ENCODE measurements around the gene TKTL1.

The TKTL1 gene

DNA sequence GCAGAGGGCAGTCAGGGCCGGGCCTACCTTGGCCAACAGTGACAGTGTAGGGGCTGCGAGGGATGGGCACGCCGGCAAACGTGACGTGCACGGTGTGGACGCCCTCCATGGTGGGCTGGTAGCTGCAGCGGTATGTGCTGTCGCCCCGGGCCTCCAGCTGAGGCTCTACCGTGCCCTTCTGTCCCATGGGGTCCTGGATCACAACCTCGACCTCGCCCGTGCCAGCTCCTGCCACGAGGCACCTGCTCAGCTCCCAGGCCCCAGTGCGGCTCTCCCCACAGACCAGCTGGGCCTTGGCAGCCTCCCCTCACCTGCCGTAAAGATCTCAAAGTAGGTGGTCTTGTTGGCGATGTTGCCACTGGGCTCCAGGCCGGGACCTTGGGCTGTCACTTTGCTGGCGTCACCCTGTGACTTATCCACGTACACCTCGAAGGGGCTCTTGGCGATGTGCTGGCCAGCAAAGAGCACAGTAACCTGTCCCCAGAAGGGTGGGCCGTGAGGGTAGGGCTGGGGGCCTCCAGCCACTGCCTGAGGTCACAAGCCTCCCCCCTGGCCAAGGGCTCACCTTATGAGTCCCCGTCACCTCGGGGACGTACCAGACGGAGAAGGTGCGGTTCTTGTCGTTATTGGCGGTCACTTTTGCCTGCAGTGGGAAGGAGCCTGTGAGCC lies 70.5 kb downstream of the TKTL1 start:
- Histone ChIP-seq H3K27ac (ENCODE audit: low read length) (no peak overlapping the region), H3K9me3 (ENCODE audit: control insufficient read depth in 1 of 2, low read length in 2 of 2) (no peaks in the 10 kb centered on the region), H3K4me3 (ENCODE audit: low read depth in 1 of 2, low read length in 2 of 2) (peak overlapping the region in 1 of 2 donors; percentile 84), H3K4me1 (ENCODE audit: control insufficient read depth in 1 of 2, insufficient read depth in 2 of 2, low read length in 2 of 2) (peaks cover 0 to 36% of the 10 kb centered on the region in 2 donors), H3K36me3 (ENCODE audit: control insufficient read depth in 1 of 2, insufficient read depth in 2 of 2, low read length in 2 of 2) (peaks cover 26 to 61% of the 10 kb centered on the region in 2 donors), H3K27me3 (ENCODE audit: low read depth, low read length) (no peaks in the 10 kb centered on the region)

DNA sequence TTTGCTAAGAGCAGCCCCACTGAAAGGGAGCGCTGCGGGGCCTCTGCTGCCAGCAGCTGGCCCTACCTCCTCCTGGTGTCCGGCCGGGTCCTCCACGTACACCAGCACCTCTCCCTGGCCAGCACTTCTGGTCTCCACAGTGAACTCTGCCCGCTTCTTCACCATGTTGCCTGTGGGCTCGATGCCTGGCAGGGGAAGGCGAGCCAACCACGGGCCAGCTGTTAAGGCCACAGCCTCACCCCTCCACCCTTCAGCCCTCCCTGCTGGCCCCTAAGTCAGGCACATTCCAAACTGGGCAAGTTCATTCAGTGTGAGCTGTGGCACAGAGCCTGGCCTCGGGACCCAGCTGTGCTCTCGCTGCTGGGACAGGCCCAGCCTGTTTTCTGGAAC lies 71.1 kb downstream of the TKTL1 start:
- H3K4me1 ChIP-seq (ENCODE audit: control insufficient read depth in 1 of 2, insufficient read depth in 2 of 2, low read length in 2 of 2), result peaks cover 0 to 36% of the 10 kb centered on the region in 2 donors
- peaks cover 21 to 56% of the 10 kb centered on the region in 2 donors for H3K36me3 ChIP-seq (ENCODE audit: control insufficient read depth in 1 of 2, insufficient read depth in 2 of 2, low read length in 2 of 2)
- no peaks in the 10 kb centered on the region for H3K27me3 ChIP-seq (ENCODE audit: low read depth, low read length)
- H3K9me3 ChIP-seq (ENCODE audit: control insufficient read depth in 1 of 2, low read length in 2 of 2), result no peaks in the 10 kb centered on the region
- H3K4me3 ChIP-seq (ENCODE audit: low read depth in 1 of 2, low read length in 2 of 2), result peak overlapping the region in 1 of 2 donors; percentile 84
- H3K27ac ChIP-seq (ENCODE audit: low read length), result peak overlapping the region; percentile 63

DNA sequence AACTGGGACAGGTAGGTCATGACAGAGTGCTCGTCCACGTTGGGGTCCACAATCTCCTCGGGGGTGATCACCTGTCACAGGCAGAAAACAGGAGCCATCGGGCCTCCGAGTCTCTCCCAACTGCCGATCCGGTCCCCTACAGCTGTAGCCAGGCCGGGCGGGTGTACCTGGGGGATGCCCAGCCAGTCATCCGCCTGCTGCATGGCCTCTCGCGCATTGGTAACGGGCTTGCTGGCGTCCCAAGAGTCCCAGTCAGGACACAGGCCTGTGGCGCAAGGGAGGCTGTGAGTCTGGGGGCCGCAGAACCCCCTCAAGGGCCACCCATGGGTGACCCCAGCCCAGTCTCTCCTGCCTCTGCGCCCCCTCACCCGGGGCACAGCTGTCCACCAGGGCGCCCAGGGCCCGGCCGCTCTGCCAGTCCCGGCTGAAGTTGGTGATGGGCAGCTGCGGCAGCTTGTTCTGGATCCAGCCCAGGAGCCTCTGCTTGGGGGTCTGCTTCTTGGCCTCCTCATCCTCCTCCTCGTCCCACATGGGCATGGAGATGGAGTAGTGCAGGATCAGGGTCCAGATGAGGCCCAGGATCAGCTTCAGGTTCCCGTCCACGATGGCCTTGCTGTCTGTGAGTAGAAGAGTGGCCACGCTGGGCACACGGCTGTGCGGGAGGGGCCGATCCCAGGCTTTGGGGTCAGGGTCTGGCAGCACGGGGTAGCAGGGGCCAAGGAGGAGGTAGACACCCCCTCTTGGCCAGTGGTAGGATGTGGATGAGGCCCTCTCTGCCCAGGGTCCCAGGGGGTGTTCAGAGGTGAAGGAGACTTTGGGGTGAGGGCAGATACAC lies 72.1 kb downstream of the TKTL1 start:
- H3K9me3 ChIP-seq (ENCODE audit: control insufficient read depth in 1 of 2, low read length in 2 of 2), result no peaks in the 10 kb centered on the region
- no peaks in the 10 kb centered on the region for H3K27me3 ChIP-seq (ENCODE audit: low read depth, low read length)
- H3K4me3 ChIP-seq (ENCODE audit: low read depth in 1 of 2, low read length in 2 of 2), result peak overlapping the region in 1 of 2 donors; percentile 84
- H3K36me3 ChIP-seq (ENCODE audit: control insufficient read depth in 1 of 2, insufficient read depth in 2 of 2, low read length in 2 of 2), result peaks cover 13 to 45% of the 10 kb centered on the region in 2 donors
- peak overlapping the region; percentile 67 for H3K27ac ChIP-seq (ENCODE audit: low read length)
- H3K4me1 ChIP-seq (ENCODE audit: control insufficient read depth in 1 of 2, insufficient read depth in 2 of 2, low read length in 2 of 2), result peaks cover 0 to 36% of the 10 kb centered on the region in 2 donors

DNA sequence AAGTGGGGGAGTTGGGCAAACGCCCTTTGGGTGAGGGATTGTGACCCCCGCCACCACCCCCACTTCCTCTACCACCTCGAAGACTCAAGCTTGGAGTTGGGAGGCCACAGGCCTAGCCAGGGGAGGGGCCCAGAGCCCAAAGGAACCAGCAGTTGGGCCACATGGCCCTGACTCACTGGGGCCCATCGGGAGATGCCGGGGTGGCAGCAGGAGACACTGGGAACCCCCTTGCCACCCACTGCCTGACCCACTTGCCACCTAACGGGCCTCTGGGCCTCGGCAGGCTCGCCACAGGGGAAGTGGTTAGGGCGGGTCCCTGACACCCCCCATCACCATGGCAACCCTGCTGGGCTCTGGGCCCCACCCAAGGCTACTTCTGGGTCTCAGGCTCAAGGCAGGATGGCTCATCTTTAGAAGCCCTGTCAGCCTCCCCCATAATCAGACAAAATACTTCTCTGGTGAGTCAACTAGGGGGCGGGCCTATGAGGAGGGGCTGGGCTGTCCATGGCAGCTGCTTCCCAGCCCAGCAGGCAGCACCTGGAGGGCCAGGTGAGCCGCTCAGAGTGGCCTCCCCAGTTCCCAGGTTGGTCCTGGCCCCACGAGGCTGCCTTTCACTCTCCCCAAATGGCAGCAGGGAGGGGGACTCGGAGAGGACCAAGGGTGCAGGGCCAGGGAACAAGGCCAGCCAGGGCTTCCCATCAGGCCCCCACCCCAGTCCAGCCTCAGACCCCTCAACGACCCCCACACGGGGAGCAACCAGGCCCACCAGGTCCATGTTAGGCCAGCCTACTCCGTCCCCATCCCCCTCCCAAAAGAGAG lies 73.2 kb downstream of the TKTL1 start:
- H3K4me3 ChIP-seq (ENCODE audit: low read depth in 1 of 2, low read length in 2 of 2), result peak overlapping the region in 1 of 2 donors; percentile 84
- peaks cover 10 to 41% of the 10 kb centered on the region in 2 donors for H3K36me3 ChIP-seq (ENCODE audit: control insufficient read depth in 1 of 2, insufficient read depth in 2 of 2, low read length in 2 of 2)
- no peaks in the 10 kb centered on the region for H3K9me3 ChIP-seq (ENCODE audit: control insufficient read depth in 1 of 2, low read length in 2 of 2)
- H3K27ac ChIP-seq (ENCODE audit: low read length), result peak overlapping the region; percentile 67
- H3K27me3 ChIP-seq (ENCODE audit: low read depth, low read length), result no peaks in the 10 kb centered on the region
- peaks cover 0 to 40% of the 10 kb centered on the region in 2 donors for H3K4me1 ChIP-seq (ENCODE audit: control insufficient read depth in 1 of 2, insufficient read depth in 2 of 2, low read length in 2 of 2)

DNA sequence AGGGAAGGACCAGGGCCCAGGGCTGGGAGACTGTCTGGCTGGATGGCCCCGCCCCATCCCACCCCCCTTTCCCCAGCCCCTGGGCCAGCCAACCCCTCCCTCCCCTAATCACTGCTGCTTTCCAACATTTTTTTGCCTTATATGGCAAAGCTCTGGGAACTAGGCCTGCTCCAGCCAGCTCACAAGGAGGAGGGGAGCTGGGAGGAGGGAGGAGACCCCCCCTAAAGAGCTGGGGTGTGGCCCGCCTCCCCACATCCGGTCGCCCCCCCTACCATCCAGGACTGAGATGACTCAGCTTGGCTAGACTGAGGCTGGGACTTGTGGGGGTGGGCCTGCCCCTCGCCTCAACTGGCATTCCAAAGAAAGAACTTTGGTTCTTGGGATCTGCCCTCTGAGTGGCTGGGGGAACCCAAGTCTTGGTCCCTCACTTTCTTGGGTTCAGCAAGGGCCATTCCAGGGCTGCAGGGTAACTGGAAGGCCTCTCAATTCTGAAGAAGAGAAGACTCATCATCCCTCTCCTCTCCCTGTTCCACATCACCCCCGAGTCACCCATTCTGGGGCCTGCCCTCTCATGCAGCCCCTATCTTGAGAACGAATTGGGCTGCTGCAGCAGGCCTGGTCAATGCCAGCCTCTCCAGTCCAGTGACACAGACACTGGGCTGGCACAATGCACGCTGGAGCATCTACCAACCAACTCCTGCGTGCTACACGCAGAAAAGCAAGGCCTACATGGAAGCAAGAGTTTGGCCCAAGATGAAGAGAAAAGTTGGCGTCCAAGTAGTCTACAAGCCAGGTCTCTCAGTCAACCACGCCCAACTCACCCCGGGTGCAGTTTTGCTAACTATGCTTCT lies 74.1 kb downstream of the TKTL1 start:
- no peaks in the 10 kb centered on the region for H3K9me3 ChIP-seq (ENCODE audit: control insufficient read depth in 1 of 2, low read length in 2 of 2)
- H3K4me1 ChIP-seq (ENCODE audit: control insufficient read depth in 1 of 2, insufficient read depth in 2 of 2, low read length in 2 of 2), result peaks cover 0 to 38% of the 10 kb centered on the region in 2 donors
- peak overlapping the region; percentile 92 for H3K27ac ChIP-seq (ENCODE audit: low read length)
- peak overlapping the region; percentile 84 to 86 for H3K4me3 ChIP-seq (ENCODE audit: low read depth in 1 of 2, low read length in 2 of 2)
- H3K36me3 ChIP-seq (ENCODE audit: control insufficient read depth in 1 of 2, insufficient read depth in 2 of 2, low read length in 2 of 2), result peaks cover 8 to 33% of the 10 kb centered on the region in 2 donors
- H3K27me3 ChIP-seq (ENCODE audit: low read depth, low read length), result no peaks in the 10 kb centered on the region

DNA sequence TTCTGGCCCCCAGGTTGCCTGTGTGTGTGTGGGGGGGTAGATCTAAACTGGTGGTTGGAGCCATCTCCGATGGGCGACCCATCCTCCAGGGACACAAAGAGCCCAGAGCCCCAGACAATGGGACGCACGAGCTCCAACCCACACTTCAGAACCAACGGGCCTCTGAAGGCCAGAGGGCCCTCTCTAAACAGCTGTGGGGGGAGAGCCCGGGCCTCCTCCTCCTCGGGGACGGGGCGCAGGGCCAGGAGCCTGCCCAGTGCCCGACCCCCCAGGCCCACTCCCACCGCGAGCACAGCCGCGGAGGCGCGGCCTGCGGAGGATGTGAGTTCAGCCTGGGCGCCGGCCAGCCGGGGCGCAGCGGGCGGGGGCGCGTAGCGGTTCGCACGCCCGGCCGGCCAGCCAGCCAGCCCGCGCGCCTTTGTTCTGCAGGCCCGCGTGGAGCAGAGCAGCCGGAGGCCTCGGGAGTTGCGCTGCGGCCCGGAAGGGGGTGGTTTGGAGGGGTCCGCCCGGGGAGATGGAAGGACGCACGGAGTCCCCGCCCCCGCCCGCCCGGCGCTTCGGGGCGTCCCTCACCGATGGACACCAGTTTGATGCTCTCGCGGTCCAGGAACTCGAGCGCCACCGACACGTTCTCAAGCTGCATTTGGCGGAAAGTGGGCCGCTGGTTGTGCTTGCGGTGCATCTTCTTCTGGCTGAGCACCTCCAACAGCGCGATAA lies 74.9 kb downstream of the TKTL1 start:
- Histone ChIP-seq H3K4me1 (ENCODE audit: control insufficient read depth in 1 of 2, insufficient read depth in 2 of 2, low read length in 2 of 2) (peaks cover 0 to 35% of the 10 kb centered on the region in 2 donors), H3K9me3 (ENCODE audit: control insufficient read depth in 1 of 2, low read length in 2 of 2) (no peaks in the 10 kb centered on the region), H3K27me3 (ENCODE audit: low read depth, low read length) (no peaks in the 10 kb centered on the region), H3K36me3 (ENCODE audit: control insufficient read depth in 1 of 2, insufficient read depth in 2 of 2, low read length in 2 of 2) (peaks cover 6 to 25% of the 10 kb centered on the region in 2 donors), H3K27ac (ENCODE audit: low read length) (peak overlapping the region; percentile 92), H3K4me3 (ENCODE audit: low read depth in 1 of 2, low read length in 2 of 2) (peak overlapping the region; percentile 84 to 86)

DNA sequence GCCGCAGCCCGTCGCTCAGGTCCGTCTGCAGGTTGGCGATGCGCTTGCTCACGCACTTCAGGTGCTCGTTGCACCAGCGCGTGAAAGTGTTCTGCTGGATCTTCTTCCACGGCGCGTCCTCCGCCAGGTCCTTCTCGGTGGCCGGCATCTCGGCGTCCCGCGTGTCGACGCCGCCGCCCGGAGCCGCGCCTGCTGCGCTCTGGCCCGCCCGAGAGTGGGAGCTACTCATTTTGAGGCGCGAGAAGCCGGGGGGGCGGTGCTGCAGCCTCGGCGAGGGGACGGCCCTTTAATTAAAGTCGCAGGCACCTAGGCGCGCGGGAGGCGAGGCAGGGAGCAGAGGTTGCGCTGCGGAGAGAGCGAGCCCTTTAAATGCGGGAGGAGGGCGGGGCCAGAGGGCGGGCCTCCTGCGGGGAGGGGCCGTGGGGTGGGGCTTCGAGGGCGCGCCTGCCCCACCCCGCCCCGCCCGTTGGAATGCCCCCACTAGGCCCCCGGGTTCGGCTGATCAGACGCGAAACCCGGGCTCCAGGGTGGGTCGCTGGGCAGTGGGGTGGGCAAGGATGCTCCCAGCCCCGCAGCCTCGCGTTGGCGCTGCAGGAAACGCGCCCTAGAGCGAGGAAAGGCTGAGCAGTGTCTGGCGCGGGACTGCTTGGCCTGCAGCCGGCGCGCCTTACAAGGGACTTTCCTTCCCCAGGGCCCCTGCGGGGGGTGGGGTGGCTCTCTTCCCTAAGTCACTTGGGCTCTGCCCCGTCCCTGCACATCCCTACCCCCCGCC lies 75.6 kb downstream of the TKTL1 start:
- Histone ChIP-seq H3K4me3 (ENCODE audit: low read depth in 1 of 2, low read length in 2 of 2) (peak overlapping the region; percentile 61 to 84), H3K36me3 (ENCODE audit: control insufficient read depth in 1 of 2, insufficient read depth in 2 of 2, low read length in 2 of 2) (peaks cover 6 to 18% of the 10 kb centered on the region in 2 donors), H3K4me1 (ENCODE audit: control insufficient read depth in 1 of 2, insufficient read depth in 2 of 2, low read length in 2 of 2) (peaks cover 0 to 27% of the 10 kb centered on the region in 2 donors), H3K9me3 (ENCODE audit: control insufficient read depth in 1 of 2, low read length in 2 of 2) (no peaks in the 10 kb centered on the region), H3K27ac (ENCODE audit: low read length) (no peak overlapping the region), H3K27me3 (ENCODE audit: low read depth, low read length) (no peaks in the 10 kb centered on the region)

DNA sequence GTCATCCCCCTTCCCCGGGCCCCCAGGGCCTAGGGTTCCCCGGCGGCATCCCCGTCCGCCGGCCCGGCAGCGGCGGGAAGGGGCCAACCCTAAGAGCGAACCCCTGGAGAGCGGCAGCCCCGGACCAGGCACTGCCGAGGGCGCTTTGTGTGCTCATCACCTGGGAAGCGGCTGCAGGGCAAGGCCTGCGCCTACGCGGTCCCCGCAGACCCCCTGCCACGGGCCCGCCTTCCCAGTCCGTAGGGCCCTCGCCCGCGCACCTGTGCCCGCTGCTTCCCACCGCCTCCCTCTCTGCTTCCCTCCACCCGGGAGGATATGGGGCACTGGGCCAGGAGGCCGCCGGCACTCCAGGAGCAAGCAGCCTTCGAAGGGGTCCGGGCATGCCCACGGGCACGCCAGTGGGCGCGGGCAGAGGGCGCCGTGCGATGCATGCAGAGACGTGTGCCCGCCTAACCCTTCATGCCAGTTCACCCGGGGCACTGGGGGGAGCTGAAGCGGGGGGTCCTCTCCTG lies 76.2 kb downstream of the TKTL1 start:
- peaks cover 6 to 13% of the 10 kb centered on the region in 2 donors for H3K36me3 ChIP-seq (ENCODE audit: control insufficient read depth in 1 of 2, insufficient read depth in 2 of 2, low read length in 2 of 2)

DNA sequence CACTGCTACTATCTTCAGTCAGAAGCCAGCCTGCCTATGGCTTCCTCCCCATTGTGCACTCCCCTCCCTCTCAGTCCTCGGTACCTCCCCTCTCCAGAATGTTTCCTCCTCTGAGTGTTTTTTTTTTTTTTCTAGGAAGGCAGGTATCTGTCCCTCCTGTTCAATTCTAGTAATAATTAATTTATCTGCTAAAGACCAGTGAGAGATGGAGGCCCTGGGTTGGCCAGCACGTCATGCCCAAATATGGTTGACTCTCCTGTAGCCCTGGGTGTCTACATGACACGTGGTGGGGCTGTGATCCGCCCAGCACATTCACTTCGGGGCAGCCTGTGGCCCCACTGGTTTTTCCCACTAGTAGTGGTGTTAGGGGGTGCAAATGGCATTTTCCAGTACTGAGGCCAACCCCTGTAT lies 77.0 kb downstream of the TKTL1 start:
- peaks cover 0 to 17% of the 10 kb centered on the region in 2 donors for H3K4me1 ChIP-seq (ENCODE audit: control insufficient read depth in 1 of 2, insufficient read depth in 2 of 2, low read length in 2 of 2)
- H3K9me3 ChIP-seq (ENCODE audit: control insufficient read depth in 1 of 2, low read length in 2 of 2), result no peaks in the 10 kb centered on the region
- H3K4me3 ChIP-seq (ENCODE audit: low read depth in 1 of 2, low read length in 2 of 2), result peak overlapping the region; percentile 62 to 84
- H3K27ac ChIP-seq (ENCODE audit: low read length), result peak overlapping the region; percentile 39
- H3K36me3 ChIP-seq (ENCODE audit: control insufficient read depth in 1 of 2, insufficient read depth in 2 of 2, low read length in 2 of 2), result peaks cover 0 to 6% of the 10 kb centered on the region in 2 donors
- H3K27me3 ChIP-seq (ENCODE audit: low read depth, low read length), result no peaks in the 10 kb centered on the region

More for the DNA sequence above, 76.2 kb downstream of the TKTL1 start:
- Histone ChIP-seq H3K27me3 (ENCODE audit: low read depth, low read length) (no peaks in the 10 kb centered on the region), H3K4me1 (ENCODE audit: control insufficient read depth in 1 of 2, insufficient read depth in 2 of 2, low read length in 2 of 2) (peaks cover 0 to 22% of the 10 kb centered on the region in 2 donors), H3K27ac (ENCODE audit: low read length) (no peak overlapping the region), H3K9me3 (ENCODE audit: control insufficient read depth in 1 of 2, low read length in 2 of 2) (no peaks in the 10 kb centered on the region), H3K4me3 (ENCODE audit: low read depth in 1 of 2, low read length in 2 of 2) (peak overlapping the region; percentile 62 to 84)

Measured in muscle layer of duodenum (tissue), 2 donors.